Body of pancreas (tissue), 4 donors: Measurements from ENCODE around the gene MAGOH.
"Not testable (repeated sequence)": the region's sequence is repeated elsewhere in the genome, so short reads cannot be mapped to it uniquely, and the experiment has no call there.

Experiments used
- POLR2A ChIP-seq, 3 donors: fragments of 450-650 bp; IDR thresholded peaks; one replicate each; pipeline ENCODE4 v1.6.1; 2016; ENCODE audit warnings: antibody characterized with exemption in 3 of 3, mild to moderate bottlenecking in 2 of 3
- TF ChIP-seq, protein P1 (sequence below), 7 experiments: fragments of 450-650 bp in 4 of 7; fragments of 200-600 bp in 3 of 7; sonication (generic) in 3 of 7; IDR thresholded peaks; one replicate each; pipeline ENCODE4 v1.5.1; 2016 to 2019; ENCODE audit warnings: antibody characterized with exemption in 7 of 7

DNA sequence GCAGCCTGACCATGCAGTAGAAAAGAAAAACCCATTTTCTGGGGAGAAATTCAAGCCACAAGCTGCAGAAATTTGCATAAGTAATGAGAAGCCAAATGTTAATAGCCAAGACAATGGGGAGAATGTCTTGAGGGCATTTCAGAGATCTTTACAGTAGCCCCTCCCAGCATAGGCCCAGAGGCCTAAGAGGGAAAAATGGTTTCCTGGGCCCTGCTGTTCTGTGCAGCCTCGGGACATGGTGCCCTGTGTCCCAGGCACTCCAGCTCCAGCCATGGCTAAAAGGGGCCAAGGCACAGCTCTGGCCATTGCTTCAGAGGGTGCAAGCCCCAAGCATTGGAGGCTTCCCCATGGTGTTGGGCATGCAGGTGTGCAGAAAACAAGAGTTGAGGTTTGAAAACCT, 32.8 kb downstream of the MAGOH start:
- not testable (repeated sequence) for TF ChIP-seq POLR2A (IDR thresholded peaks at IDR 0.05)
- TF ChIP-seq, protein P1, sequence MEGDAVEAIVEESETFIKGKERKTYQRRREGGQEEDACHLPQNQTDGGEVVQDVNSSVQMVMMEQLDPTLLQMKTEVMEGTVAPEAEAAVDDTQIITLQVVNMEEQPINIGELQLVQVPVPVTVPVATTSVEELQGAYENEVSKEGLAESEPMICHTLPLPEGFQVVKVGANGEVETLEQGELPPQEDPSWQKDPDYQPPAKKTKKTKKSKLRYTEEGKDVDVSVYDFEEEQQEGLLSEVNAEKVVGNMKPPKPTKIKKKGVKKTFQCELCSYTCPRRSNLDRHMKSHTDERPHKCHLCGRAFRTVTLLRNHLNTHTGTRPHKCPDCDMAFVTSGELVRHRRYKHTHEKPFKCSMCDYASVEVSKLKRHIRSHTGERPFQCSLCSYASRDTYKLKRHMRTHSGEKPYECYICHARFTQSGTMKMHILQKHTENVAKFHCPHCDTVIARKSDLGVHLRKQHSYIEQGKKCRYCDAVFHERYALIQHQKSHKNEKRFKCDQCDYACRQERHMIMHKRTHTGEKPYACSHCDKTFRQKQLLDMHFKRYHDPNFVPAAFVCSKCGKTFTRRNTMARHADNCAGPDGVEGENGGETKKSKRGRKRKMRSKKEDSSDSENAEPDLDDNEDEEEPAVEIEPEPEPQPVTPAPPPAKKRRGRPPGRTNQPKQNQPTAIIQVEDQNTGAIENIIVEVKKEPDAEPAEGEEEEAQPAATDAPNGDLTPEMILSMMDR (IDR thresholded peaks at IDR 0.05): not testable (repeated sequence)
